Stimulated activated CD8-positive, alpha-beta memory T cell treated with anti-CD3 and anti-CD28 coated beads, Interleukin-7, amount 100 ng/mL, for 4 hours (primary cell): ENCODE measurements around the gene TRAF2.

Experiments used
- DNase-seq, 2 donors: peaks; one replicate each; pipeline ENCODE4 v3.0.0-alpha.2; 2020; ENCODE audit warnings: low read depth in 2 of 2

TRAF2 gene

DNA sequence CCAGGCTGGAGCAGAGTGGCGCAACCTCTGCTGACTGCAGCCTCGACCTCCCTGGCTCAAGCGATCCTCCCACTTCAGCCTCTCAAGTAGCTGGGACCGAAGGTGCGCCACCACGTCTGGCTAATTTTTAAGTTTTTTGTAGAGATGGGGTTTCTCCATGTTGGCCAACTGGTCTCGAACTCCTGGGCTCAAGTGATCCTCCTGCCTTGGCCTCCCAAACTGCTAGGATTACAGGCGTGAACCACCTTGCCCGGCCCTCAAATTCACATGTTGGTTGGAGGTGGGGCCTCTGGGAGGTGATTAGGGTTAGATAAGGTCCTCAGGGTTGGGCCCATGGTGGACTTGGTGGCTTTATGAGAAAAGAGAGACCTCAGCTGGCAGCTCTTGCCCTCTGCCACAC is 75.8 kb downstream of the TRAF2 start:
- no peak for DNase-seq

- DNase-seq = no peak
Measured at GRCh38 chr9:136962701-136963248, 76.5 kb downstream of the TRAF2 start.

- DNase-seq = no peak
Measured at GRCh38 chr9:136963341-136963740, 77.0 kb downstream of the TRAF2 start.

- no peak for DNase-seq
Measured at GRCh38 chr9:136963751-136964150, 77.4 kb downstream of the TRAF2 start.

DNA sequence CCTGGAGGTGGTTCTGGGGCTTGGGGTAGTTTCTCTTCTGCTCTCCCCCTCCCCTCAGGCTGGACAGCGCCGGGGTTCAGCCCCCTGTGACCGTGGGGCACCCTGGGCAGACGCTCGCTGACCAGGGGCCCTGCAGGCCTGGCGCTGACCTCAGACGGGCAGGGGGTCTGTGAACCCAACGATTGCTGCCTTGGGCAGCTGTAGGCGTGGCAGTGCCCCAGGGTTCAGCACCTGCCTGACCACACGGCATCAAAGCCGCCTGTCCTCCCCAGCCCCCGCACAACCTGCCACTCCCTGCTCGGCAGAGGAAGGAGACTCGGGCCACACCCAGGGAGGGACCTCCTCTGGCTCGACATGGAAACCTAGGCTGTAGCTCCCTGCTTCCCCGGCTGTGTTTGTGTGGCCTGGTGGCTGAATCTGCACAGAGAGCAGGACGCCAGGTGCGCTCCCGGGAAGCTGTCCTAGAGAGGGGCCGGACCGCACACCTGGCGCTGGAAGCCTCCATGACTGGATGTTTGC is 77.9 kb downstream of the TRAF2 start:
- DNase-seq = no peak

DNA sequence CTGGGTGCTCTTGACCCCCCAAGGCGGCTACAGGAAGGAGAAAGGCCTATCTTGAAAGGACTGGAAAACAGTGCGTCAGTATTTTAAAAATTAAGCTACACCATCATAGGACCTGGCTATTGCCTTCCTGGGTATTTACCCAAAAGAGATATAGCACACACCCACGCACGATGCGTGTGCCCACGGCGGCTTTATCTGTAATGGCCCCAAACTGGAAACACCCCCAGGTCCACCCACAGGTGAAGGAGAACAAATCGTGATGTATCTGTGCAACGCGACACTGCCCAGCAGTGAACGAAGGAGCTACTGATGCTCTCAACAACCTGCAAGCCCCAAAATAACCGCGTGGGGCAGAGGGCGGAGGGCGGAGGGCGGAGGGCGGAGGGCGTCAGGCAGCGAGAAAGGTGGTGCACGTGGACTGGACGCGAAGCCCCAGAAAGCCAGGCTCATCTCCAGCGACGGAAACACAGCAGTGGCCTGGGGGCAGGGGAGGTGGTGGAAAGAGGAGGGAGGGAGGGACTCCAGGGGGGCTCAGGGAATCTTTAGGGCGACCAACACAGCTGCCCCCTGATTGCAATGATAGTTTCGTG is 78.6 kb downstream of the TRAF2 start:
- DNase-seq = no peak

DNA sequence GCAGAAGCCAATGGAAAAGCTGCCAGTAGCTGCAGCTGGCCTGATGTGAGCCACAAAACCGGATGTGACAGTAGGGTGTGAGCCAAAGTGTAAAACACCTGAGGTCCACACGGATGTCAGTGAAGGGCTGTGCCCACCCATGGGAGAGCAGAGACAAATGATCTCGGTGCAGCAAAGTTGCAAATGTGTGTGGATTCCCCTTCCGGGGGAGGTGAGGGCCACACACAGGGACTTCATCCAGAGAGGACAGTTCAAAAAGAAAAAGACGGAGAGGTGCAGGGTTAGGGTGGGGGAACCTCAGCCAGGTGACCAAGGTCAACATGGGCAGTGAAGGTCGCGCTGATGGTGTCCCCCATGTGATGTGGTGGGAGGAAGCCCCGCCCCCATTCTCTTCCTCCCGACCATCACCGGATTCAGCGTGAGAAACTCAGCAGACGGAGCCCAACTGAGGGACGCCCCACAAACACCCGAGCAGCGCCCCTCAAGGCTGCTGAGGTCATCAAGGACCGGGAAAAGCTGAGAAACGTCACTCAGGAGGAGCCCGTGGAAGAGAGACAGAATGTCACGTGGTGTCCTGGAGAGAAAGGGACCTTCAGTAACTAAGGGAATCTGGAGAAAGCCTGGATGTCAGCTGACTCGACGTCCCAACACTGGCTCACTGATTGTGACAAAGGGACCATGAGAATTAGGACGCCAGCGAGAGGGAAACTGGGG is 79.6 kb downstream of the TRAF2 start:
- DNase-seq = no peak

DNA sequence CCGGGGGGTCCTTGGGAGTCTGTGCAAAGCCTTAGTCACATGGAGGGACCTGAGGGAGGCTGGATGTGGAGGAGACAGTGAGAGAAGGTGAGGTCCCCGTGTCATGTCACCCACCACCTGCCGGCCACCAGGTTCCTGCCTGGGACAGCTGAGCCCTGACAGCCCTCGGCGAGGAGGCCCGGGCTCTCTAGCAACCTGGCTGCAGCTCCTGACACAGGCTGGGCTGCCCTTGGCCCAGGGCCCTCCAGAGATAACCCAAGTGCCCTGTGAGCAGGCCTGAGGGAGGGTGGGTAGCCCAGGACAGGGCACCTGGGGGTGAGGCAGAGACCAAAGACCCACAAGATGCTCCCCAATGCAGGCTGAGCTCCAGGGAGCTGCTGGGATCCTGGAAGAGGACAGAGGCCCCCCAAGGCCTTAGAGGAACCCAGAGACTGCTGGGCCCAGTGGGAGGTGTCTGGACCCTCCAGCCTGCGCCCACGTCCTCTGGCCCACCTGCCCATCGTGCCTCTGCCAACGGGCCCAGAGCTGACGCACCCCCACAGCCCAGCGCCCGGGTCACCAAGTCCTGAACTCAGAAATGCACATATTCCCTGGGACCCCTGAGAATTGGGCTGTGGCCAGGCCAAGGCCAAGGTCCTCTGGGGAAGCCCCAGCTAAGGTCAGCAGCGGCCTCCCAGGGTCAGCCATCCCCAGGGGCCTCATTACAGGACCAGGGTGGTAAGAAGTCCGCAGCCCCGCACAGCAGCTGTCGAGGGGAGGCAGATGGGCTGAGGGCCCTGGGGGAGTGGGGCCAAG is 82.2 kb downstream of the TRAF2 start:
- no peak for DNase-seq

DNA sequence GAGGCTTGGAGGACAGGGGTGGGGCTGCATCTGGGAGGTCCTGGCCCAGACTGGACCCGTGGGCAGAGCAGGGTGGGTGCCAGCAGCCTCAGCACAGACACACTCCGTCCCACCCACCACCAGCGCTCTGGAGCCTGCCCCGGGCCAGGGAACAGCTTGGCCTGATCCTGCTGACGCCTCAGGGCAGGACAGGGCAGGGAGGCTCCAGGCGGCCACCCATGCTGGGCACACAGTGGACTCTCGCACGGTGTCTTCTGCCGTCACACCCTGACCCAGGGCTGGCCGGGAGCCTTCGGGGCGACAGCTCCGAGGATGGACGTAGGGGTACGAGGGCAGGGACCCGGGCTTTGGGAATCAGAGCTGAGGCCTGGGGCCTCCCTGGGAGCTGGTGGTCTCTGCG is 82.8 kb downstream of the TRAF2 start:
- no peak for DNase-seq

- DNase-seq = no peak
Measured at GRCh38 chr9:136969774-136970173, 83.5 kb downstream of the TRAF2 start.

DNA sequence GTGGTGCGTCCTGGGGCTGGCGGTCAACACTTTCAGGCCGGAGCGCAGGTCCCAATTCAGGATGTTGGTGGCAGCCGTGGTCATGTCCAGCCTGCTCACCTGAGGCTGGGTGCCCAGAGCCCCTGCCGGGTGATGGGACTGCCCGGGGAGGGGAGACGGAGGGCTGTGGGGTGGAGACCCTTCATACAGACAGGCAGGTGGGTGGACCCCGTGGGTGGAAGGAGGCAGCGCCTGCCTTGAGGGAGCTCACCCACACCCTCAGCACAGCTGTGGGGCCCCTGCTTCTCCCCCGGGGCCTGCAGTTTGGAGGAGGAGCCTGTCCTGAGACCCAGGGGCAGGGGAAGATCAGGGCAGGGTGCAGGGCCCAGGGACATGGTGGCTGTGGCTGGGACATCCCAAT is 84.0 kb downstream of the TRAF2 start:
- no peak for DNase-seq

DNA sequence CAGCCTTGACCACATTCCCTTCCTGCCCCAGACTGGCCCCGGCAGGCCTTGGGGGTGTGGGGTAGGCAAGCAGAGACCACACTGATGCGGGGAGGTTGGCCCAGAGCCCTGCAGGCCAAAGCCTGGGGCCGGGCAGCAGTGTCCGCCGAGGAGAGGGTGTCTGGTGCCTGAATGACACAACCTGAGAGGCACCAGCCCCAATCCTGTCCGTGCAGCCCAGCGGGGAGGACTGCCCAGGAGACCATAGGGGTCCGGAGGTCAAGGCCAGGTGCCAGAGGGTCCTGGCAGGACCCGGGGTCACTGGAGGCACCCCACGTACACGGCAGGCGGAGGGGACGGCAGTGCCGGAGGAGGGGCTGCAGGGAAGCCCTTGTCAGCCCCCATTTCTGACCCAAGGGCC is 85.4 kb downstream of the TRAF2 start:
- no peak for DNase-seq

GRCh38 chr9:136972335-136972734 is 86.0 kb downstream of the TRAF2 start:
- no peak for DNase-seq

- DNase-seq = no peak
Measured at GRCh38 chr9:136972743-136973142, 86.4 kb downstream of the TRAF2 start.

DNA sequence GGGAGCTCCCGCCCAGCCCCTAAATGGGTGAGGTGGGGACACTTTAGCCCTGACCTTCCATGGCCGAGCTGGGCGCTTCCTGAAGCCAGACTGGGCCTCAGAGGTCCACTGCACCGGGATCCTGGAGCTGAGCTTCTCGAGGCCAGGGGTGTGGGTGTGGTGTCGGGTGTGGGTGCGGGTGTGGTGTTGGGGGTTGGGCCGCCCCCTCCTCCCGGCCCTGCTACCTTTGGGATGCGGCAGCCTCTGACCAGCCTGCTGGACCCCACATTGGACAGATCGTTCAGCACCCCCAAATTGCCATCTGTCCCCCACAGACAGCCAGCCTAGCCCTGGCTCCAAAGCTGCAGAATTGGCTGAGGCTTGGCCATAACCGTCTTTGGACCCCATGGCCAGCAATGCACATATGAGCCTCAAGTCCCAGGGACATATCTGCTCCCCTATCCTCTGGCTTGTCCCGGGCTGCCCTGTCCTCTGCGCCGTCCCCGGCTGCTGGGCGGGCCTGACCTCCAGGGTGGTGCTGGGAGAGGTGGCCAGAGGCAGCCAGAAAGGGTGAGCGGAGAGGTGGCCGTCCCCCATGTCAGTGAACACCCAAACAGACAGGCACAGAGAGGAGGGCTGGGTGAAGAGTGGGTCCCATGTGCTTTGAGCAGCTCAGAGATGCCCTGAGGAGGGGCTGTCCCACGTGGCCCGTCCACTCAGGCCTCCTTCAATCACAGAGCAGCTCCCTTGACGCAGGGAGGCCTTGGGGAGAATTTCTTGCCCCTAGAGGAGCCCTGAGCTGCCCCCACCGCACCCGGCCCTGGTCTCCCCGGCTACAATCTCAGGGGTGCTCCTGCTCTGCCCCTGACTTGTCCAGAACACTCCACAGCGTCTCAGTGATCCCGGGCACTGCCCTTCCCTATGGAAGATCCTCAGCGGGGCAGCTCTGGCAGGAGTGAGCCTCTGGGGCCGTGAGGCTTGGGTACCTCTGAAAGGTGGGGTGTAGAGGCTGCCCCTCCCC is 87.6 kb downstream of the TRAF2 start:
- DNase-seq = no peak

DNA sequence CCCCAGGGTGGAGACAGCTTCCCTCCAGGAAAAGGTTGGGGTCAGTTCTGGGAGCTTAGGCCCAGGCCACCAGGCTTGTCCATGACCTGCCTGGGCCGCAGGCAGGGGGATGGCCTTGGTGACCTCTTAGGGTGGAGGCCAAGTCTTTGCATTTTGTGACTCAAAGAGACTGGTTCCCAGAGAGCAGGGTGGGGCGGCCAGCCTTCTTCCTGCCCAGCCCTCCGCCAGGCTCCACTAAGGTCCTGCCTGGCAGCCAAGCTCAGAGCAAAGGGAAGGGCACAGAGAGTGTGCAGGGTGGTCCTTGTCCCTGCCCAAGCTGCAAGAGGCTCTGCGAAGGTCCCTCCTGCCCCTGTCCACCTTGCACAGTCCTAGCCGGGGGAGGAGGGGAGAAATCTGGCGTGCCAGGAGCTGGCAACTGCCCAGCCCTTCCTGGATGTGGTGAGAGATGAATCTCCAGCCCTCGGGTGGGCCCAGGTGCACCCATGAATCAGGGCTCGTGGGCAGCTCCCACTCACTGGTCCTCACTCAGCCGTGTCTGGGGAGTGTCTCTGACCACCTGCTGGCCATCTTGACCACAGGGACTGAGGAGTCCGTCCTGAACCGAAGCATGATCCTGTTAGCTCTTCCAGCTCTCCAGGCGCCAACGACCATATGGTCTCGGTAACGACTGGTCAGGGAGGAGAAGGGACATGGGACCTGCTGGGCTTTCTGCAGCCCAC is 88.7 kb downstream of the TRAF2 start:
- DNase-seq = no peak

DNA sequence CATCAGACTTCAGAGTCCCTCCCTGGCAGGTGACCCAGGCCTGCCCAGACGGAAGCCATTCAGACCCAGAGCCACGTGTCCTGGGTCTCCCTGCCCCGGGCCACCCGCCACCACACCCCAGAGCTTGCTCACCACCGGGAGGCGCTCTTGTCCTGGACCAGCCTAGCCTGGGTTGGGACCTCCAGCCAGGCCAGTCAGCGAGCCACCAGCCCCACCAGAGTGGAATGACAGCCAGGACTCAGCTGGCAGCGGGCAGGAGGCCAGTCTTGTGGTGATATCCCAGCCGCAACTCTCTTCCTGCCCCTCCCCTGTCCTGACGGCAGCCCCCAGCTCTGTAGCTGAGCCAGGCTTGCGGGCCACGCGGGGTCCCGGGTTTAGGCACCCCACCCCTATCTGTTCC is 89.3 kb downstream of the TRAF2 start:
- no peak for DNase-seq
